HCT116 (cell line): Measurements from ENCODE around the gene PLPP6. TPM values are rescaled to one million over a fixed set of nuclear protein-coding genes. Genes with fewer than 3 reads are reported as not detected.

Experiments used
- ATAC-seq: fragments of 200-7000 bp; cut with Tn5 transposase; 2 replicates; pipeline ENCODE4 v1.9.1; 2020; ENCODE audit warnings: mild to moderate bottlenecking, moderate library complexity
- BruUV-seq: library from RNA; stranded (reverse); fragments of 400-500 nt; replicated peaks from 2 replicates; lab custom pipeline; 2021; lab: Mats Ljungman, UMichigan
- CTCF ChIA-PET: fragments of 300-600 bp; sonication (Branson Sonifier 250); formaldehyde crosslinking; loops from one replicate; lab custom pipeline; 2021; ENCODE audit warnings: antibody characterized with exemption; lab: Charles Lee
- POLR2A ChIA-PET: fragments of 300-600, 350-600 bp; sonication (Branson Sonifier 250); formaldehyde crosslinking; loops from one replicate; lab custom pipeline; 2021; ENCODE audit warnings: antibody characterized with exemption; lab: Charles Lee
- RAD21 ChIA-PET, 2 experiments: fragments of 300-600 bp; sonication (Branson Sonifier 250); formaldehyde crosslinking; loops; one replicate each; lab custom pipeline; 2023; ENCODE audit warnings: low total read pairs in 2 of 2; ENCODE audit not compliant: uncharacterized antibody in 2 of 2, unreplicated experiment in 2 of 2, low non-redundant PET in 1 of 2; lab: Charles Lee
- DNase-seq: peaks from one replicate; pipeline ENCODE4 v3.0.0-alpha.2; 2010; ENCODE audit warnings: low read depth, low spot score
- H2AFZ ChIP-seq: fragments of 200-600 bp; shearing (Covaris generic), sonication (generic); 2 replicates; pipeline ENCODE4 v1.6.1; 2017; ENCODE audit warnings: low read depth, mixed run types, mixed read lengths, antibody characterized with exemption, low read length; ENCODE audit not compliant: poor library complexity, severe bottlenecking
- H3K27ac ChIP-seq: 2 replicates; pipeline ENCODE4 v1.5.1; 2012; ENCODE audit warnings: low read depth, low read length
- H3K27me3 ChIP-seq: fragments of 200-600 bp; sonication (generic); 2 replicates; pipeline ENCODE4 v1.6.1; 2016; ENCODE audit warnings: mixed run types, low read length, mixed read lengths; ENCODE audit not compliant: insufficient read depth
- H3K36me3 ChIP-seq, 2 experiments: fragments of 200-500 bp in 1 of 2; fragments of 200-600 bp in 1 of 2; sonication (Bioruptor generic) in 1 of 2; sonication (generic) in 1 of 2; 2 replicates each; pipeline versions ENCODE4 v1.5.1 to v1.6.1; 2014 to 2016; ENCODE audit warnings: low read length in 2 of 2, inconsistent platforms in 1 of 2, mixed read lengths in 1 of 2, mixed run types in 1 of 2; ENCODE audit not compliant: insufficient read depth in 2 of 2, control insufficient read depth in 1 of 2
- H3K4me1 ChIP-seq, 2 experiments: fragments of 200-600 bp in 1 of 2; sonication (generic) in 1 of 2; 2 replicates each; pipeline versions ENCODE4 v1.5.1 to v1.6.1; 2012 to 2017; ENCODE audit warnings: low read length in 2 of 2, inconsistent platforms in 1 of 2, mild to moderate bottlenecking in 1 of 2, mixed read lengths in 1 of 2, mixed run types in 1 of 2, moderate library complexity in 1 of 2; ENCODE audit not compliant: insufficient read depth in 2 of 2, control insufficient read depth in 1 of 2
- H3K4me2 ChIP-seq: fragments of 200-600 bp; sonication (generic); 2 replicates; pipeline ENCODE4 v1.6.1; 2017; ENCODE audit warnings: mixed run types, low read length, mixed read lengths
- H3K4me3 ChIP-seq, 2 experiments: fragments of 200-600 bp in 1 of 2; sonication (generic) in 1 of 2; replicated peaks in 1 of 2; 2 replicates each; pipeline ENCODE4 v1.5.1; 2011 to 2016; ENCODE audit warnings: low read length in 2 of 2, control low read depth in 1 of 2, low read depth in 1 of 2, mild to moderate bottlenecking in 1 of 2, mixed read lengths in 1 of 2, mixed run types in 1 of 2
- H3K79me2 ChIP-seq: fragments of 200-600 bp; sonication (generic); 2 replicates; pipeline ENCODE4 v1.6.1; 2017; ENCODE audit warnings: mild to moderate bottlenecking, mixed run types, low read length, moderate library complexity, mixed read lengths; ENCODE audit not compliant: insufficient read depth
- H3K9ac ChIP-seq: fragments of 200-600 bp; sonication (generic); 2 replicates; pipeline ENCODE4 v1.6.1; 2016; ENCODE audit warnings: low read length, mixed read lengths
- H3K9me2 ChIP-seq: fragments of 200-600 bp; sonication (generic), shearing (Covaris generic); 2 replicates; pipeline ENCODE4 v1.6.1; 2017; ENCODE audit warnings: mixed run types, mild to moderate bottlenecking, moderate library complexity; ENCODE audit not compliant: insufficient read depth
- H3K9me3 ChIP-seq, 2 experiments: fragments of 200-500 bp in 1 of 2; fragments of 200-600 bp in 1 of 2; sonication (Bioruptor generic) in 1 of 2; sonication (generic) in 1 of 2; 2 replicates each; pipeline ENCODE4 v1.6.1; 2014 to 2017; ENCODE audit warnings: low read length in 2 of 2, mixed read lengths in 2 of 2, inconsistent platforms in 1 of 2, low read depth in 1 of 2, mild to moderate bottlenecking in 1 of 2, mixed run types in 1 of 2, moderate library complexity in 1 of 2; ENCODE audit not compliant: control insufficient read depth in 1 of 2, insufficient read depth in 1 of 2
- H4K20me1 ChIP-seq: fragments of 200-600 bp; sonication (generic), shearing (Covaris generic); 2 replicates; pipeline ENCODE4 v1.6.1; 2017; ENCODE audit warnings: mixed run types, mild to moderate bottlenecking, moderate library complexity; ENCODE audit not compliant: insufficient read depth
- CBX3 ChIP-seq: IDR thresholded peaks from 2 replicates; pipeline ENCODE4 v1.6.1; 2012; ENCODE audit warnings: low read depth
- CEBPB ChIP-seq: IDR thresholded peaks from 2 replicates; pipeline ENCODE4 v1.6.1; 2012; ENCODE audit warnings: low read depth
- CTCF ChIP-seq, 3 experiments: fragments of 200-600 bp in 1 of 3; sonication (generic) in 1 of 3; IDR thresholded peaks in 2 of 3; conservative IDR thresholded peaks in 1 of 3; 2 replicates each; pipeline ENCODE4 v1.5.1; 2012 to 2017; ENCODE audit warnings: low read depth in 2 of 3, low read length in 2 of 3, antibody characterized with exemption in 1 of 3, borderline replicate concordance in 1 of 3, control low read depth in 1 of 3, mild to moderate bottlenecking in 1 of 3, mixed read lengths in 1 of 3, mixed run types in 1 of 3, moderate library complexity in 1 of 3; ENCODE audit not compliant: insufficient read depth in 1 of 3
- ELF1 ChIP-seq: IDR thresholded peaks from 2 replicates; pipeline ENCODE4 v1.6.1; 2012; ENCODE audit warnings: low read depth, borderline replicate concordance
- EZH2phosphoT487 ChIP-seq: fragments of 200-600 bp; IDR thresholded peaks from 2 replicates; pipeline ENCODE4 v1.6.1; 2018; ENCODE audit warnings: antibody characterized with exemption, borderline replicate concordance
- FOSL1 ChIP-seq: IDR thresholded peaks from 2 replicates; pipeline ENCODE4 v1.6.1; 2012; ENCODE audit warnings: low read depth
- JUND ChIP-seq: IDR thresholded peaks from 2 replicates; pipeline ENCODE4 v1.6.1; 2012
- POLR2A ChIP-seq: IDR thresholded peaks from 2 replicates; pipeline ENCODE4 v1.7.0; 2011; ENCODE audit warnings: borderline replicate concordance; ENCODE audit not compliant: insufficient read depth, insufficient read length; ENCODE audit errors: extremely low read depth
- POLR2AphosphoS5 ChIP-seq: IDR thresholded peaks from 2 replicates; pipeline ENCODE4 v1.6.1; 2011; ENCODE audit warnings: mild to moderate bottlenecking, low read depth, low read length, moderate library complexity
- RAD21 ChIP-seq: IDR thresholded peaks from 2 replicates; pipeline ENCODE4 v1.6.1; 2012; ENCODE audit warnings: low read depth, mild to moderate bottlenecking
- SIN3A ChIP-seq: IDR thresholded peaks from 2 replicates; pipeline ENCODE4 v1.6.1; 2012; ENCODE audit warnings: low read depth
- SP1 ChIP-seq: IDR thresholded peaks from 2 replicates; pipeline ENCODE4 v1.6.1; 2012; ENCODE audit warnings: low read depth
- SRF ChIP-seq: IDR thresholded peaks from 2 replicates; pipeline ENCODE4 v1.6.1; 2012; ENCODE audit warnings: low read depth
- TCF7L2 ChIP-seq: IDR thresholded peaks from 2 replicates; pipeline ENCODE4 v1.7.0; 2011; ENCODE audit warnings: borderline replicate concordance, inconsistent platforms; ENCODE audit not compliant: insufficient read depth, insufficient read length; ENCODE audit errors: extremely low read depth
- YY1 ChIP-seq: IDR thresholded peaks from 2 replicates; pipeline ENCODE4 v1.6.1; 2011; ENCODE audit warnings: low read length, low read depth, moderate library complexity, mild to moderate bottlenecking; ENCODE audit not compliant: insufficient replicate concordance; ENCODE audit errors: extremely low read depth
- ZNF274 ChIP-seq: fragments of 200-500 bp; sonication (Bioruptor generic); IDR thresholded peaks from 2 replicates; pipeline ENCODE4 v1.6.1; 2014; ENCODE audit warnings: mild to moderate bottlenecking, low read depth, low read length, inconsistent platforms
- intact Hi-C: fragments of 100-400 bp; cut with micrococcal nuclease; formaldehyde crosslinking; loops from 2 replicates; pipeline ENCODE4 v1.10.0; 2022
- total RNA-seq: library from RNA; stranded (reverse); gene quantifications from one replicate; pipeline ENCODE4 v1.2.1, GENCODE V29; 2021; ENCODE audit not compliant: unreplicated experiment

The PLPP6 gene
- total RNA-seq, 1 experiment from 2014 or later, result 5.0 TPM

DNA sequence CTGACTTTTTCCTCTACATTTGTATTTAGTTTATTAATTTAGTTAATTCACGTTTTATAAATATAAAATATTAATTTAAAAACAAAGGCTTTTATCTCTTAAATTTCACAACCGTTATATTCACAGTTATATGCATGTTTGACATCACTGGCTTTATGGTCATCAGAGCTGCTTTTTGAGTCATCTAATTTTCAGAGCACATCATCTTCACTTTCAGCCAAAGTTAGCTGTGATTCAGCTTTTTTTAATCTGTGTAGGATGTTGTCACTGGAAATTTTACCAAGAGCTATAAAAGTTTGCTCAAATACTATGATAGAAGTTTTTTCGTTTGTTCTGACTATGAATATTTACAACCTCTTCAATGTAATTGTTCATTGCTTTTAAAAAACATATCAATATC lies 29.7 kb downstream of the PLPP6 start:
- H3K9me2 ChIP-seq, result no peaks in the 10 kb centered on the region
- RAD21 ChIA-PET, result no interaction called here
- POLR2A ChIA-PET, result interaction anchor here (0.8 kb wide), 1 partner anchor 13 kb away, joined by 3 read pairs; the partner anchor contains the start of gene CDC37L1
- no peak overlapping the region for H2AFZ ChIP-seq
- no peak overlapping the region for H3K27ac ChIP-seq
- H3K9me3 ChIP-seq, result no peaks in the 10 kb centered on the region
- CTCF ChIA-PET, result no interaction called here
- peaks cover 0 to 4% of the 10 kb centered on the region in 2 experiments; a peak in 1 of 4 replicates for H3K4me1 ChIP-seq
- no peak overlapping the region for H3K9ac ChIP-seq
- no peak for ATAC-seq
- no TSS peak for BruUV-seq
- TF ChIP-seq SRF (no peak), POLR2AphosphoS5 (no peak), TCF7L2 (no peak), SP1 (no peak), ZNF274 (no peak), RAD21 (no peak), FOSL1 (no peak), CTCF (IDR thresholded peaks at IDR 0.05 in 2 of 3, conservative IDR thresholded peaks at IDR 0.05 in 1 of 3; ENCODE audit: borderline replicate concordance in 1 of 3, insufficient read depth in 1 of 3, low read depth in 2 of 3, low read length in 2 of 3) (no peak), JUND (no peak), CBX3 (no peak), ELF1 (no peak), POLR2A (no peak), YY1 (no peak), CEBPB (no peak), SIN3A (no peak), EZH2phosphoT487 (no peak)
- no peak overlapping the region for H3K4me3 ChIP-seq
- peaks cover 36% of the 10 kb centered on the region for H3K79me2 ChIP-seq
- intact Hi-C loops, result no loop called here
- no peak for DNase-seq
- no peaks in the 10 kb centered on the region for H3K27me3 ChIP-seq
- no peak overlapping the region for H3K4me2 ChIP-seq
- H3K36me3 ChIP-seq, result peaks cover 3 to 7% of the 10 kb centered on the region in 2 experiments; a peak in 2 of 4 replicates
- H4K20me1 ChIP-seq, result no peaks in the 10 kb centered on the region; the same call in 1 of the 2 replicates
